ENCODE measurements around the gene TLR4. TPM values are rescaled to one million over a fixed set of nuclear protein-coding genes. Genes with fewer than 3 reads are reported as not detected.
A peak's percentile ranks its signal among the peaks of the same experiment; 100 is the strongest.

The TLR4 gene

GRCh38 chr9:117768750-117769395 lies 64.7 kb downstream of the TLR4 start:
- H3K56ac ChIP-seq (ENCODE audit: low read length): no peak overlapping the region
- H3K9ac ChIP-seq (ENCODE audit: low read length): no peak overlapping the region
- H3K79me1 ChIP-seq (ENCODE audit: low read length): no peaks in the 10 kb centered on the region
- H2BK5ac ChIP-seq (ENCODE audit: low read length): peak overlapping the region; percentile 62
- H3K36me3 ChIP-seq (ENCODE audit: control insufficient read depth, insufficient read depth, low read length): no peaks in the 10 kb centered on the region
- no peaks in the 10 kb centered on the region for H3K27me3 ChIP-seq (ENCODE audit: insufficient read depth, low read length, poor library complexity)
- no peaks in the 10 kb centered on the region for H3K79me2 ChIP-seq (ENCODE audit: control insufficient read depth, insufficient read depth, low read length)
- no peak overlapping the region for H2BK15ac ChIP-seq (replicated peaks; ENCODE audit: low read depth)
- H2AK5ac ChIP-seq (ENCODE audit: low read length): no peak overlapping the region
- no peak overlapping the region for H2BK120ac ChIP-seq (ENCODE audit: low read depth, low read length)
- H3K18ac ChIP-seq (ENCODE audit: low read length): no peak overlapping the region
- H3K4ac ChIP-seq (ENCODE audit: low read depth, low read length): peak overlapping the region; percentile 68
- DNase-seq: peak; percentile 82
- H4K5ac ChIP-seq (ENCODE audit: low read length): no peak overlapping the region
- H3K23ac ChIP-seq (ENCODE audit: low read length): no peak overlapping the region
- H4K8ac ChIP-seq (ENCODE audit: low read depth, low read length): no peak overlapping the region
- peak overlapping the region; percentile 85 for H3K27ac ChIP-seq (ENCODE audit: low read depth, low read length)
- no peak overlapping the region for H3K4me3 ChIP-seq (ENCODE audit: low read length)
- H3K4me1 ChIP-seq (ENCODE audit: control insufficient read depth, low read depth, low read length): peaks cover 2% of the 10 kb centered on the region
- no CpG with 5 or more reads among the region's 4 CpGs for WGBS (ENCODE audit: extremely low coverage, insufficient coverage, low lambda C conversion rate)
- no peak overlapping the region for H3K4me2 ChIP-seq (ENCODE audit: low read length)

- H3K9ac ChIP-seq (ENCODE audit: low read length): no peak overlapping the region
- no CpG with 5 or more reads among the region's 4 CpGs for WGBS (ENCODE audit: extremely low coverage, insufficient coverage, low lambda C conversion rate)
- H2AK5ac ChIP-seq (ENCODE audit: low read length): peak overlapping the region; percentile 16
- H3K79me2 ChIP-seq (ENCODE audit: control insufficient read depth, insufficient read depth, low read length): no peaks in the 10 kb centered on the region
- H3K27ac ChIP-seq (ENCODE audit: low read depth, low read length): no peak overlapping the region
- no peaks in the 10 kb centered on the region for H3K36me3 ChIP-seq (ENCODE audit: control insufficient read depth, insufficient read depth, low read length)
- no peak overlapping the region for H4K5ac ChIP-seq (ENCODE audit: low read length)
- no peak overlapping the region for H2BK120ac ChIP-seq (ENCODE audit: low read depth, low read length)
- no peak overlapping the region for H3K4me2 ChIP-seq (ENCODE audit: low read length)
- no peak for DNase-seq
- no peak overlapping the region for H4K8ac ChIP-seq (ENCODE audit: low read depth, low read length)
- H3K18ac ChIP-seq (ENCODE audit: low read length): no peak overlapping the region
- H3K23ac ChIP-seq (ENCODE audit: low read length): no peak overlapping the region
- H3K27me3 ChIP-seq (ENCODE audit: insufficient read depth, low read length, poor library complexity): no peaks in the 10 kb centered on the region
- no peaks in the 10 kb centered on the region for H3K79me1 ChIP-seq (ENCODE audit: low read length)
- H3K56ac ChIP-seq (ENCODE audit: low read length): no peak overlapping the region
- no peak overlapping the region for H3K4me3 ChIP-seq (ENCODE audit: low read length)
- H2BK5ac ChIP-seq (ENCODE audit: low read length): no peak overlapping the region
- peak overlapping the region; percentile 5 for H2BK15ac ChIP-seq (replicated peaks; ENCODE audit: low read depth)
- H3K4ac ChIP-seq (ENCODE audit: low read depth, low read length): no peak overlapping the region
- peaks cover 2% of the 10 kb centered on the region for H3K4me1 ChIP-seq (ENCODE audit: control insufficient read depth, low read depth, low read length)
Observed at GRCh38 chr9:117771136-117771535, 66.9 kb downstream of the TLR4 start.

DNA sequence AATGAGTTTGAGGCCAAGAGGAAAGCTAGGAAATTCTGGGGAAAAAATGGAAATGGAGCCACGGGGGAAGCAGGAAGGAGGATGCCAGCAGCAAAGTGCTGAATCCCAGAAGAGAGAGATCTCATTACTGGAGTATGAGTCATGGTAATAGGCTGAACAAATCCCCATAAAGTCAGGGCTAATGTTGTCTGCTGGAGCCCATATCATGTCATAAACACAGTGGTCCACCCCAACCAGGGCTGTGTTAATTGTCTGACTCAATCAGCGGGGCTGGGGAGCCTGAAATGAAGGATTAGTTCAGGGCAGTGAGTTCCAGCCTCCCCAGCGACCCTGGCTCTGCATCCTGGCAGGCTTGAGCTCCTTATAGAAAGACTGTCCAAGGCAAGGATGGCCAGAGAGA lies 68.8 kb downstream of the TLR4 start:
- Histone ChIP-seq H3K56ac (ENCODE audit: low read length) (no peak overlapping the region), H3K4me1 (ENCODE audit: control insufficient read depth, low read depth, low read length) (peaks cover 2% of the 10 kb centered on the region), H3K27me3 (ENCODE audit: insufficient read depth, low read length, poor library complexity) (no peaks in the 10 kb centered on the region), H3K18ac (ENCODE audit: low read length) (peak overlapping the region; percentile 40), H3K79me1 (ENCODE audit: low read length) (no peaks in the 10 kb centered on the region), H2BK5ac (ENCODE audit: low read length) (no peak overlapping the region), H3K9ac (ENCODE audit: low read length) (no peak overlapping the region), H3K79me2 (ENCODE audit: control insufficient read depth, insufficient read depth, low read length) (no peaks in the 10 kb centered on the region), H4K8ac (ENCODE audit: low read depth, low read length) (no peak overlapping the region), H2AK5ac (ENCODE audit: low read length) (no peak overlapping the region), H3K4ac (ENCODE audit: low read depth, low read length) (no peak overlapping the region), H3K36me3 (ENCODE audit: control insufficient read depth, insufficient read depth, low read length) (no peaks in the 10 kb centered on the region), H2BK120ac (ENCODE audit: low read depth, low read length) (no peak overlapping the region), H2BK15ac (replicated peaks; ENCODE audit: low read depth) (no peak overlapping the region), H4K5ac (ENCODE audit: low read length) (no peak overlapping the region), H3K27ac (ENCODE audit: low read depth, low read length) (no peak overlapping the region), H3K23ac (ENCODE audit: low read length) (no peak overlapping the region), H3K4me2 (ENCODE audit: low read length) (no peak overlapping the region), H3K4me3 (ENCODE audit: low read length) (no peak overlapping the region)
- WGBS (ENCODE audit: extremely low coverage, insufficient coverage, low lambda C conversion rate): no CpG with 5 or more reads among the region's 3 CpGs
- DNase-seq: peak; percentile 19

Small RNAs within 50 kb of the gene (small RNA-seq; reads per million reads assigned to genes)
- not detected for gene RNU6-1082P (ENCODE audit: insufficient read depth)

Data from mesendoderm (in vitro differentiated cells).